ENCODE data around the gene GET4.
A peak's percentile ranks its signal among the peaks of the same experiment; 100 is the strongest.

GET4 gene

DNA sequence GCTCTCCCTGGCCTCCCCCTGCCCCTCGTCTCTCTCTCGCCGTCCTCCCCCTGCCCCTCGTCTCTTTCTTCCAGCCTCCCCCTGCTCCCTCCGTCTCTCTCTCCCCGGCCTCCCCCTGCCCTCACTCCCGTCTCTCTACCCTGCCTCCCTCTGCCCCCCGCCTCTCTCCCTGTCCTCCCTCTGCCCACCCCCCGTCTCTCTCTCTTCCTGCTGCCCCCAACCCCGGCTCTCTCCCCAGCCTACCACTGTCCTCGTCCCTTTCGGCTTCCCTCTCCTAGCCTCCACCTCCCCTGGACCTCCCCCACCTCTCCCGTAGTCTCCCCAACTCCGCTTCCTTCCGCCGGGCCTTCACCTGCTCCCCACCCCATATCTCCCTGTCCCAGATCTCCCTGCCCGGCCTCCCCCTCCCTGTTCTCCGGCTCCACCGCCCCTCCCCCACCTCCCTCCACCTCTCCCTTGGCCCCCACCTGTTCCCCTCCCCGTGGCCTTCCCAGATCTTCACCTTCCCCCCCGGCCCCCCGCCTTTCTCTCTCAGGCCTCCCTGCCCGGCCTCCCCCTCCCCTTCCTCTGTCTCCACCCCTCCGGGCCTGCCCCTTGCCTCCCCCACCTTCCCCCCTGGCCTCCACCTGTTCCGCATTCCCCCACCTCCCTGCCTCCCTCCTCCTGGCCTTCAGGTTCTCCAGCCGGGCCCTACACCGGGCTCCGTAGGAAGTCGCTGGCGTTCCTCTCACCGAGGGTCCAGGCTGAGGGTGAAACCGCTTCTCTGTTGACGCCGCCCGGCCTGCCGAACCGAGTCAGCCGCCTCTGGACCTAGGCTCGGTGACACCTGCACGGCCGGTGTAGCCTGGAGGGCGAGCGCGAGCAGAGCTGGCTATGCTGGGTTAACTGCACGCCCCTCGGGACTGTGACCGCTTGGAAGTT is 1.2 kb downstream of the GET4 start:
- H3K9ac ChIP-seq (ENCODE audit: low read length): no peak overlapping the region
- peak overlapping the region; percentile 84 for H3K27ac ChIP-seq (ENCODE audit: low read depth, low read length)
- H3K36me3 ChIP-seq (ENCODE audit: control insufficient read depth, insufficient read depth, low read length): peaks cover under 1% of the 10 kb centered on the region
- H3K4me1 ChIP-seq (ENCODE audit: control insufficient read depth, insufficient read depth, low read length): peaks cover 25% of the 10 kb centered on the region
- H3K27me3 ChIP-seq (ENCODE audit: control insufficient read depth, insufficient read depth, low read length): no peaks in the 10 kb centered on the region
- H3K4me3 ChIP-seq (ENCODE audit: low read length): peak overlapping the region; percentile 88

DNA sequence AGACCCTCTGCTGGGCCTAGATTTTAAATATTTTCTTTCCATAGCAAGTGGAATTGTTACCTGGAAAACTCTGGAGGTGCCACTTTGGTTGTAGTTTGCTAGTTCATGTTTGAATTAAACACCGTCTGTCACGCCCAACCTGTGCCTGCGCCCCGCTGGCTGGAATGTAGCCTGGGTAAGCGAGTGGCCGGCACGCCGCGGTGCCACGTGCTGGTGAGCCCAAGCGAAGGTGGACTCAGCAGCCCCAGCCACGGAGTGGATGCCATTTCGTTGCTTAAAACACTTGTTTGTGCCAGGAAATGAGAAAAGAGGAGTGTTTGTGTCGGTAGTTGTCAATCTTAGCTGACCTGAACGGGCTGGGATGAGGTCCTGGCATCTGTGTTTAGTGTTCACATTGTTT is 2.7 kb downstream of the GET4 start:
- H3K4me1 ChIP-seq (ENCODE audit: control insufficient read depth, insufficient read depth, low read length): peaks cover 13% of the 10 kb centered on the region
- no peak overlapping the region for H3K4me3 ChIP-seq (ENCODE audit: low read length)
- no peaks in the 10 kb centered on the region for H3K27me3 ChIP-seq (ENCODE audit: control insufficient read depth, insufficient read depth, low read length)
- H3K27ac ChIP-seq (ENCODE audit: low read depth, low read length): no peak overlapping the region
- no peak overlapping the region for H3K9ac ChIP-seq (ENCODE audit: low read length)
- no peaks in the 10 kb centered on the region for H3K36me3 ChIP-seq (ENCODE audit: control insufficient read depth, insufficient read depth, low read length)

DNA sequence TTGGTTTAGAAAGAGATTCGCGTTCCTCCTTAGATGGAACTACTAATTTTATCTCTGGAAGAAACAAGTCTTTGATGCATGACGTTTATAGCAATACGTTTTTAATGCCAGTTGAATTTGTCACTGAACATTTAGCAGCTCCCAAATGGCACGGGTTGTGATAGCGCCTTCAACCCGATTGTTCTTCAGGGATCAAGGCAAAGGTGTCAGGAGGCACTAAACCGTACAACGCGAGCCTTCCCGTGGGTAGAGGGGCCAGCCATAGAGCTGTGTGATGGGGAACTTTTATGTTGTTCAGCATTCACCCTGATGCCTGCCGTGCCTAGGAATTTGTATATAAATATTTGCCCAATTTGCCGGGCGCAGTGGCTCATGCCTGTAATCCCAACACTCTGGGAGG is 3.4 kb downstream of the GET4 start:
- H3K4me3 ChIP-seq (ENCODE audit: low read length): no peak overlapping the region
- H3K27me3 ChIP-seq (ENCODE audit: control insufficient read depth, insufficient read depth, low read length): no peaks in the 10 kb centered on the region
- no peak overlapping the region for H3K27ac ChIP-seq (ENCODE audit: low read depth, low read length)
- peaks cover 9% of the 10 kb centered on the region for H3K4me1 ChIP-seq (ENCODE audit: control insufficient read depth, insufficient read depth, low read length)
- H3K9ac ChIP-seq (ENCODE audit: low read length): no peak overlapping the region
- H3K36me3 ChIP-seq (ENCODE audit: control insufficient read depth, insufficient read depth, low read length): no peaks in the 10 kb centered on the region

DNA sequence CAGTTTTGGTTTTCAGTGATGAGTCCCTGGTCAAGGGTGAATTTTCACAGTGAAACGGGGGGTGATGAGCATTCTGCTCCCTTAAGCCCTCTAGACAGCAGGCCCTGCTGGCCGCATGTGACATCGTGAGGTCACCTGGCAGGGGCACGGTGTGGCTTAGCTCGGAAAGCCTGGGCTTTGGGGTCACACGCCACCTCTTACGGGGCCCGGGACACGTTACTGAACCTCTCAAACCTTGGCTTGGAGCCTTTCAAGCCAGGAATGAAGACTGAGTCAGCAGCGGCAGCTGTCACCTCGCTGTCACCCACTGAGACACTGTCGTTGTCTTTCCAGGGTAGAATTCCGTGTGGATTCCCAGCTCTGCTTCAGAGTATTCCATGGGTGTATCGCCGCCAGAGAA is 4.1 kb downstream of the GET4 start:
- H3K9ac ChIP-seq (ENCODE audit: low read length): no peak overlapping the region
- H3K27me3 ChIP-seq (ENCODE audit: control insufficient read depth, insufficient read depth, low read length): no peaks in the 10 kb centered on the region
- H3K4me1 ChIP-seq (ENCODE audit: control insufficient read depth, insufficient read depth, low read length): peaks cover 9% of the 10 kb centered on the region
- H3K27ac ChIP-seq (ENCODE audit: low read depth, low read length): no peak overlapping the region
- H3K4me3 ChIP-seq (ENCODE audit: low read length): no peak overlapping the region
- no peaks in the 10 kb centered on the region for H3K36me3 ChIP-seq (ENCODE audit: control insufficient read depth, insufficient read depth, low read length)

DNA sequence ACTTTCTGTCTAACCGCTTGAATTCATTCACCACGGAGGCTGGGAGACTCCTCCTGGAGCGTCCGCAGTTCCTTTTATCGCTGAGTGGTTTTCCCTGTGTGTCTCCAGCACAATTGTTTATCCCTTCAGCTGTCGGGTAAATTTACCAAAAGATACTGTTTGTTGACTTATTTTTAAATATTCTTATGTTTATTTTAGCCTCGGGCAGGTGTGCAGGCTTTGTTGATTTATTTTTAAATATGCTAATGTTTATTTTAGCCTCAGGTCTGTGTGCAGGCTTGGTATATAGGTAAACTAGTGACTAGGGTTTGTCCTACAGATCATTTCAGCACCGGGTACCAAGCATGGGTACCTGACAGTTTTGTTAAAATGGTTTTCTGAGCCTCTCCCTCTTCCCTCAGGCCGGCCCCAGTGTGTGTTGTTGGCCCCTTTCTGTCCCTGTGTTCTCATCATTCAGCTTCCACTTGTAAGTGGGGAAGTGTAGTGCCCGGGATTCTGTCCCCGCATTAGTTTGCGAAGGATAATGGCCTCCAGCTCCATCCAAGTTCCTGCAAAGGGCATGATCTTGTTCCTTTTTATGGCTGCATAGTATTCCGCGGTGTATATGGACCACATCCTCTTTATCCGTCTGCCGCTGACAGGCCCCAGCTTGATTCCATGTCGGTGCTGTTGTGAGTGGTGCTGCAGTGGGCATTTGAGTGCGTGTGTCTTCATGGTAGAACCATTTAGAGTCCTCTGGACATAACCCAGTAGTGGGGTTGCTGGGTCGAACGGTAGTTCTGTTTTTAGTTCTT is 5.3 kb downstream of the GET4 start:
- Histone ChIP-seq H3K36me3 (ENCODE audit: control insufficient read depth, insufficient read depth, low read length) (peaks cover 5% of the 10 kb centered on the region), H3K4me1 (ENCODE audit: control insufficient read depth, insufficient read depth, low read length) (peaks cover 9% of the 10 kb centered on the region), H3K9ac (ENCODE audit: low read length) (no peak overlapping the region), H3K4me3 (ENCODE audit: low read length) (no peak overlapping the region), H3K27me3 (ENCODE audit: control insufficient read depth, insufficient read depth, low read length) (no peaks in the 10 kb centered on the region), H3K27ac (ENCODE audit: low read depth, low read length) (no peak overlapping the region)

DNA sequence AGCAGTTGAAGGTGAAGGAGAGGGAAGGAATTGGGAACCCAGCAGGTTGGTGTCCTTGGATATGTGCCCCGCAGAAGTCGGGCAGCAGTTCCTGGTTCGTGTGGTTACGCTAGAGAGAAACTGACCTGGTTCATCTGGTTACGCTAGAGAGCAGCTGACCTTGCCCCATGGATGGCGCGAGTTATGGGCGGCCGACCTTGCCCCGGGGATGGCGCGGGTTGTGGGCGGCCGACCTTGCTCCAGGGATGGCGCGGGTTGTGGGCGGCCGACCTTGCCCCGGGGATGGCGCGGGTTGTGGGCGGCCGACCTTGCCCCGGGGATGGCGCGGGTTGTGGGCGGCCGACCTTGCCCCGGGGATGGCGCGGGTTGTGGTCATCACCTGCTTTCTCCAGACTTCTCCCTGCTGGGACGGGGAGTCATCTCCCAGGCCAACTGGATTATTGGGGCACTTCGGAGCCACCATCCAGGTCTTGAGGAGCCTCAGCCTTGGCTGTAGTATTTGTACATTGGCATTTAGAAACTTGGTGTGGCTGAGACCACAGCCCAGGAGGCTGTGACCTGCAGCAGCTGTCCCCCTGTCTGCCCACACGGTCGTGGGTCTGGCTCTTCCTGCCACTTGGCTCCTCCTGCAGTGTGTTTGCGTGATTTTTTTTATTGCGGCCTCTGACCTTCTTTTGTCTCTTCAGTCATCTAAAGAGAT is 6.1 kb downstream of the GET4 start:
- Histone ChIP-seq H3K9ac (ENCODE audit: low read length) (no peak overlapping the region), H3K4me3 (ENCODE audit: low read length) (no peak overlapping the region), H3K27ac (ENCODE audit: low read depth, low read length) (no peak overlapping the region), H3K27me3 (ENCODE audit: control insufficient read depth, insufficient read depth, low read length) (no peaks in the 10 kb centered on the region), H3K36me3 (ENCODE audit: control insufficient read depth, insufficient read depth, low read length) (peaks cover 14% of the 10 kb centered on the region), H3K4me1 (ENCODE audit: control insufficient read depth, insufficient read depth, low read length) (peaks cover 9% of the 10 kb centered on the region)

DNA sequence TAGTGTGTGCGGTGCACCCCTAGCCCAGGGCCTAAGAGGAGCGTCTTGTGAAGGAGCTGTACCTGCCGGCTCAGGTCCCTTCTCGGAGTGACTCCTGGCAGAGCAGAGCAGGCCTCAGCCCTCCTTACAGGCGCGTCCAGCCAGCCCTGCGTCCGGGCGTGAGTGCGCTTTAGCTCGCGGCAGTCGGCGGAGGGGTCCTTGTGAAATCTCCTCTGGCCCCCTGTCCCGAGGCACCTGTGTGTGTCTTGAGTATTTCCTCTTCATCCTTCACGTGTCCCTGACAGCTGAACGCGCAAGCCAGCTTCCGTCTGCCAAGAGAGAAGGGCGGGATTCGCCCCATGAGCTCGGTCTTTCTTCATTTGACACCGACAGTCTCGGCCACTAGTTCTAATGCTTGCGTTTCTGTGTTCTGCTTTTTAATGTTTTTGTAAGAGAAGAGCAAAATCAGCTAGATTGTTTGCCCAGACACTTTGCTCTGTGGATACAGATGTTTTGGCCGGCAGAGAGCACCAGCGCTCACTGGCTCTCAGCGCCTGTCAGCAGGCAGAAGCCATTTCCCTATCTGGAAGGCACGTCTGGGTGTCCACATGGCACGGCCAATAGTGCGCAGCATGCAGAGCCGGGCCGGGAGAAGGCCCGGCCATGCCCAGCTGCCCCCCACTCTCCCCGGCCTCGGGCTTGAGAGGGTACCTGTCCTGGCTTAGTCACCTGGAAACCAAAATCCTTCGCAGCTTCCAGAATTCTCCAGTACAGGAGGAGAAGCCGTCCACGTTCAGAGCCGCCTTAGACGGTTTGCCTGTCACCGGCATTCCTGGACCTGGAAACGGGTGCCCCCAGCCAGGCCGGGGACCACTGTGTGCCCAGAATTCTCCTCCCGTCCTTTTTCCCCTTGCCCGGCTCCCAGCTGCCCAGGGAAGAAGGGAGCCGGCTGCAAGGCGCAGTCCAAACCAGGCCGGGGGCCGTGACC is 7.0 kb downstream of the GET4 start:
- Histone ChIP-seq H3K4me3 (ENCODE audit: low read length) (no peak overlapping the region), H3K9ac (ENCODE audit: low read length) (no peak overlapping the region), H3K36me3 (ENCODE audit: control insufficient read depth, insufficient read depth, low read length) (peaks cover 22% of the 10 kb centered on the region), H3K27me3 (ENCODE audit: control insufficient read depth, insufficient read depth, low read length) (no peaks in the 10 kb centered on the region), H3K27ac (ENCODE audit: low read depth, low read length) (no peak overlapping the region), H3K4me1 (ENCODE audit: control insufficient read depth, insufficient read depth, low read length) (peaks cover 4% of the 10 kb centered on the region)

DNA sequence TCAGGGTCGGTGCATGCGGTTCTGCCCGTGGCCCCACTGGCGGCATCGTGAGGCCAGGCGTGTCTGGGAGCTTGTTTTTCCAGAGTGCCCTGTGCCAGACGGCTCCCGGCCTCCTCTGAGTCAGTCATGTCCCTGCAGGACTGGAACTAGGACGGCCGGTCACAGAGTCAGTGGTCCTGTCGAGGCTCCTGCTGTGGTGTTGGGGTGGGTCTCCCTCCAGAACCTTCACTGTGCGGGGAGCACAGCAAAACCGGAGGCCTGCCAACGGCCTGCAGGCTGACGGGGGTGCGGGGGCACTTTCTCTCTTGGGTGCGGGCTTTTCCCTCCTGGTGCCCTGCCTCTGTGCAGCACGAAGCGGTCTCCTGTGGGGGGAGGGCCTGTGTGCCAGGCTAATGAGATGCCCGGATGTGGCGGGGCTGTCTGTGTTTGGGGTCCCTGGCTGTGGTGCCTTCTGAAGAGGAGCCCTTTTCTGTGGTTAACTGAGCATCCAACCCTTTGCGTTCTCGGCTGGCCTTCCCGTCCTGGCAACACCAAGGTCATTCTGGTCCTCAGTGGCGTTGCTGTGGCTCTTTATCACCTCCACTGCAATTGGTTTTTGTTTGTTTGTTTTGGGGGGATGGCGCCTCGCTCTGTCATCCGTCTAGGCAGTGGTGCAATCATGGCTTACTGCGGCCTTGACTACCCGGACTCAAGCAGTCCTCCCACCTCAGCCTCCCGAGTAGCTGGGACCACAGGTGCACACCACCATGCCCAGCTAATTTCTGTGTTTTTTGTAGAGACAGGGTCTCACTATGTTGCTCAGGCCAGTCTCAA is 8.0 kb downstream of the GET4 start:
- no peak overlapping the region for H3K9ac ChIP-seq (ENCODE audit: low read length)
- no peaks in the 10 kb centered on the region for H3K27me3 ChIP-seq (ENCODE audit: control insufficient read depth, insufficient read depth, low read length)
- H3K4me1 ChIP-seq (ENCODE audit: control insufficient read depth, insufficient read depth, low read length): no peaks in the 10 kb centered on the region
- H3K36me3 ChIP-seq (ENCODE audit: control insufficient read depth, insufficient read depth, low read length): peaks cover 23% of the 10 kb centered on the region
- H3K4me3 ChIP-seq (ENCODE audit: low read length): no peak overlapping the region
- H3K27ac ChIP-seq (ENCODE audit: low read depth, low read length): no peak overlapping the region

DNA sequence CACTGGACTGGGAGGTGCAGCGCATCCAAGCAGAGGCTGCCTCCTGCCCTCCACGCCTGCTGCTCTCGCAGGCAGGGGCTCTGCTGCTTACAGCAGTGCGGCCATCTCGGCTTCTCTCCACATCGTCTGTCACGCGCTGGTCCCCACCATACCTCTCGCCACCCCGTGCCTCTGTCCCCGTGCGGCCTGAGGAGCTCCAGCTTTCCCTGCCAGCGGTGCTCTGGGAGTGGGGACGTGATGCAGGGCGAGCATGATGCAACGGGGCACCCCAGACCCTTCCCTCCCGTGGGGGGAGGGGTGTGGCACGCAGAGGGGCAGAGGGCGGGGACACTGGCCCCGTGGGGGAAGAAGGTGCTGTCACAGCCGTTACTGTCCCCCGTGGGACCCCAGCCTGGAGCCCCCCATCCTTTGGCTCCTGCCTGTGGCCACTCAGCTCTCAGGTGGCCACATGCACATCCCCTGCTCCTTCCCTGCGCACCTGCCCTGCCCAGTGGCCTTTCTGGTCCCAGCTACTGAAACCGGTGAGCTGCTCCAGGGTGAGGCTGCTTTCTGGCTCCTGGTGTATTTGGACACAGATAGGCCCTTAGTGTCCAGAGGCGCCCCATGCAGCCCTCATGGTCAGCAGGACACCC is 9.0 kb downstream of the GET4 start:
- Histone ChIP-seq H3K4me3 (ENCODE audit: low read length) (no peak overlapping the region), H3K27ac (ENCODE audit: low read depth, low read length) (no peak overlapping the region), H3K27me3 (ENCODE audit: control insufficient read depth, insufficient read depth, low read length) (no peaks in the 10 kb centered on the region), H3K36me3 (ENCODE audit: control insufficient read depth, insufficient read depth, low read length) (peaks cover 23% of the 10 kb centered on the region), H3K4me1 (ENCODE audit: control insufficient read depth, insufficient read depth, low read length) (no peaks in the 10 kb centered on the region), H3K9ac (ENCODE audit: low read length) (no peak overlapping the region)

DNA sequence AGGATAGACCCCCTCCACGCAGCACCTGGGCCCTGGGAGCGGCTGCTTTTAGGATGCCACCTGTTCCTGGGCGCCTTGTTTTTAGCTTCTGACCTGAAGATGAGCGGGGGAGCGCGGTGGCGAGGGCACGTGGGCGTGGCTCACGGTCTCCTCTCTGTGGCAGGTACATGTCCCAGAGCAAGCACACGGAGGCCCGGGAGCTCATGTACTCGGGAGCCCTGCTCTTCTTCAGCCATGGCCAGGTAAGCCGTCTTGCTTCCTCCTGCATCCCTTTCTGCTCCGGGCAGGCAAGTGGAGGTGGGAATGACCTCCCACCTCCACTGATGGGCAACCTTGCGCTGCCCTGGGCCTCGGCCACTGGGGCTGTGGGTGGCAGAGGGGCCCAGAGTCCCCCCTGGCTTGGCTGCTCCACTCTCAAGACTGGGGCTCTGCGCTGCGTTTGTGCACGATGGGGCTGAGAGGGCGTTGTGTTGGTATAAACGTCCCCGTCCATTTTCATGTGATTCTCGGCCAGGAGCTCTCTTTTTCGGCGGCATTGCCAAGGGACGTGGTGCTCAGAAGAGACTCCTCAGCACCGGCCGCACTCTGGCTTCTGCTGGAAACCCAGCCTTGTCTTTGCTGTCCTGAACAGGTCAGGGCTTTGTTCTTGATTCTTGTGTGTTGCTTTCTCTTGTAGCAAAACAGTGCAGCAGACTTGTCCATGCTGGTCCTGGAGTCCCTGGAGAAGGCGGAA is 9.7 kb downstream of the GET4 start:
- H3K27ac ChIP-seq (ENCODE audit: low read depth, low read length): no peak overlapping the region
- no peaks in the 10 kb centered on the region for H3K4me1 ChIP-seq (ENCODE audit: control insufficient read depth, insufficient read depth, low read length)
- H3K4me3 ChIP-seq (ENCODE audit: low read length): no peak overlapping the region
- H3K9ac ChIP-seq (ENCODE audit: low read length): no peak overlapping the region
- no peaks in the 10 kb centered on the region for H3K27me3 ChIP-seq (ENCODE audit: control insufficient read depth, insufficient read depth, low read length)
- H3K36me3 ChIP-seq (ENCODE audit: control insufficient read depth, insufficient read depth, low read length): peaks cover 26% of the 10 kb centered on the region
